ENCODE measurements around the gene NUCB1.

GRCh38 chr19:48918071-48918470 lies 18.0 kb downstream of the NUCB1 start:
- TF ChIP-seq CTCF (IDR thresholded peaks at IDR 0.05) (no peak), ZFX (IDR thresholded peaks at IDR 0.05; ENCODE audit: borderline replicate concordance) (no peak)
